ENCODE data around the gene GPR176. TPM values are rescaled to one million over a fixed set of nuclear protein-coding genes. Genes with fewer than 3 reads are reported as not detected.
A peak's percentile ranks its signal among the peaks of the same experiment; 100 is the strongest.

Gene GPR176
- total RNA-seq, 1 donor from 2014 or later = 21.1 TPM

GRCh38 chr15:39777496-39777895 is 142.6 kb downstream of the GPR176 start:
- Mint-ChIP-seq H3K4me3 (ENCODE audit: unreplicated experiment) (no peak overlapping the region), H3K36me3 (ENCODE audit: unreplicated experiment) (no peaks in the 10 kb centered on the region), H3K27ac (ENCODE audit: unreplicated experiment) (no peak overlapping the region), H3K27me3 (ENCODE audit: unreplicated experiment) (peaks cover 8% of the 10 kb centered on the region), H3K9me3 (ENCODE audit: unreplicated experiment) (no peaks in the 10 kb centered on the region), H3K4me1 (ENCODE audit: unreplicated experiment) (peaks cover 6% of the 10 kb centered on the region)
- no peak for DNase-seq (ENCODE audit: extremely low spot score, unreplicated experiment)
- TF ChIP-seq, protein P1, sequence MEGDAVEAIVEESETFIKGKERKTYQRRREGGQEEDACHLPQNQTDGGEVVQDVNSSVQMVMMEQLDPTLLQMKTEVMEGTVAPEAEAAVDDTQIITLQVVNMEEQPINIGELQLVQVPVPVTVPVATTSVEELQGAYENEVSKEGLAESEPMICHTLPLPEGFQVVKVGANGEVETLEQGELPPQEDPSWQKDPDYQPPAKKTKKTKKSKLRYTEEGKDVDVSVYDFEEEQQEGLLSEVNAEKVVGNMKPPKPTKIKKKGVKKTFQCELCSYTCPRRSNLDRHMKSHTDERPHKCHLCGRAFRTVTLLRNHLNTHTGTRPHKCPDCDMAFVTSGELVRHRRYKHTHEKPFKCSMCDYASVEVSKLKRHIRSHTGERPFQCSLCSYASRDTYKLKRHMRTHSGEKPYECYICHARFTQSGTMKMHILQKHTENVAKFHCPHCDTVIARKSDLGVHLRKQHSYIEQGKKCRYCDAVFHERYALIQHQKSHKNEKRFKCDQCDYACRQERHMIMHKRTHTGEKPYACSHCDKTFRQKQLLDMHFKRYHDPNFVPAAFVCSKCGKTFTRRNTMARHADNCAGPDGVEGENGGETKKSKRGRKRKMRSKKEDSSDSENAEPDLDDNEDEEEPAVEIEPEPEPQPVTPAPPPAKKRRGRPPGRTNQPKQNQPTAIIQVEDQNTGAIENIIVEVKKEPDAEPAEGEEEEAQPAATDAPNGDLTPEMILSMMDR (IDR thresholded peaks at IDR 0.05) = no peak

DNA sequence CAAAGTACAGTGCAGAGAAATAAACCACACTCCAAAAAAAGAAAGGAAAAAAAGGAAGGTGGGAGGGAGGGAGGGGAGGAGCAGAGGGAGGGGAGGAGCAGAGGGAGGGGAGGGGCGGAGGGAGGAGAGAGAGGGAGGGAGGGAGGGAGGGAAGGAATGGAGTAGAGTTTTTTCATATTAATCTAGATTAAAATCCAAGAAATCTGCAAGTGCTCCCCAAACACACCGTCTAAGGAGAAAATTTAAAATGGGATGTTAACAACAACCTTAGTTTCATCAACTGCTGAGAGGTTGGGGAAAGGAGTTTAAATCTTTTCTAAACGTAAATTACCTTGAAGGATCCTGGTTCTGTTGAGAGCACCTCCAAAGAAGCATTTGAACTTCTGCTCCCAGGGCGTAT is 144.0 kb downstream of the GPR176 start:
- Mint-ChIP-seq H3K9me3 (ENCODE audit: unreplicated experiment) (no peaks in the 10 kb centered on the region), H3K4me3 (ENCODE audit: unreplicated experiment) (no peak overlapping the region)

GRCh38 chr15:39774688-39775267 is 145.3 kb downstream of the GPR176 start:
- no peak overlapping the region for H3K27ac Mint-ChIP-seq (ENCODE audit: unreplicated experiment)
- peaks cover 8% of the 10 kb centered on the region for H3K27me3 Mint-ChIP-seq (ENCODE audit: unreplicated experiment)
- no peaks in the 10 kb centered on the region for H3K36me3 Mint-ChIP-seq (ENCODE audit: unreplicated experiment)
- no peak overlapping the region for H3K4me3 Mint-ChIP-seq (ENCODE audit: unreplicated experiment)
- TF ChIP-seq, protein P1 (IDR thresholded peaks at IDR 0.05) = no peak
- no peaks in the 10 kb centered on the region for H3K9me3 Mint-ChIP-seq (ENCODE audit: unreplicated experiment)
- DNase-seq (ENCODE audit: extremely low spot score, unreplicated experiment) = no peak
- H3K4me1 Mint-ChIP-seq (ENCODE audit: unreplicated experiment) = peaks cover 16% of the 10 kb centered on the region

More for the DNA sequence above, 144.0 kb downstream of the GPR176 start:
- DNase-seq (ENCODE audit: extremely low spot score, unreplicated experiment) = no peak
- TF ChIP-seq, protein P1 (IDR thresholded peaks at IDR 0.05) = no peak
- Mint-ChIP-seq H3K36me3 (ENCODE audit: unreplicated experiment) (no peaks in the 10 kb centered on the region), H3K27ac (ENCODE audit: unreplicated experiment) (no peak overlapping the region), H3K27me3 (ENCODE audit: unreplicated experiment) (peaks cover 8% of the 10 kb centered on the region), H3K4me1 (ENCODE audit: unreplicated experiment) (peaks cover 9% of the 10 kb centered on the region)

- H3K27ac Mint-ChIP-seq (ENCODE audit: unreplicated experiment) = peak overlapping the region; percentile 93
- no peaks in the 10 kb centered on the region for H3K36me3 Mint-ChIP-seq (ENCODE audit: unreplicated experiment)
- peak overlapping the region; percentile 43 for H3K4me3 Mint-ChIP-seq (ENCODE audit: unreplicated experiment)
- DNase-seq (ENCODE audit: extremely low spot score, unreplicated experiment) = no peak
- no peaks in the 10 kb centered on the region for H3K27me3 Mint-ChIP-seq (ENCODE audit: unreplicated experiment)
- TF ChIP-seq, protein P1 (IDR thresholded peaks at IDR 0.05) = no peak
- H3K9me3 Mint-ChIP-seq (ENCODE audit: unreplicated experiment) = no peaks in the 10 kb centered on the region
- H3K4me1 Mint-ChIP-seq (ENCODE audit: unreplicated experiment) = peaks cover 16% of the 10 kb centered on the region
Observed at GRCh38 chr15:39770748-39771689, 149.0 kb downstream of the GPR176 start.

- no peaks in the 10 kb centered on the region for H3K36me3 Mint-ChIP-seq (ENCODE audit: unreplicated experiment)
- no peak overlapping the region for H3K27ac Mint-ChIP-seq (ENCODE audit: unreplicated experiment)
- H3K4me3 Mint-ChIP-seq (ENCODE audit: unreplicated experiment) = no peak overlapping the region
- peaks cover 19% of the 10 kb centered on the region for H3K4me1 Mint-ChIP-seq (ENCODE audit: unreplicated experiment)
- no peaks in the 10 kb centered on the region for H3K9me3 Mint-ChIP-seq (ENCODE audit: unreplicated experiment)
- no peaks in the 10 kb centered on the region for H3K27me3 Mint-ChIP-seq (ENCODE audit: unreplicated experiment)
- DNase-seq (ENCODE audit: extremely low spot score, unreplicated experiment) = no peak
- TF ChIP-seq, protein P1 (IDR thresholded peaks at IDR 0.05) = no peak
Observed at GRCh38 chr15:39767921-39768320, 152.1 kb downstream of the GPR176 start.
